ENCODE results near the gene IFNA6. TPM values are rescaled to one million over a fixed set of nuclear protein-coding genes. Genes with fewer than 3 reads are reported as not detected.
A peak's percentile ranks its signal among the peaks of the same experiment; 100 is the strongest.

The IFNA6 gene
- total RNA-seq, 2 experiments from 2014 or later = not detected

- intact Hi-C loops (cut with DNase I, micrococcal nuclease) = no loop called here
- H3K27ac ChIP-seq (ENCODE audit: low read depth in 1 of 2, low read length in 2 of 2) = peak overlapping the region in 1 of 2 donors; percentile 45
Observed at GRCh38 chr9:21357479-21358460, 7.1 kb upstream of the IFNA6 start.

GRCh38 chr9:21348430-21348970 is 2.2 kb downstream of the IFNA6 start:
- ATAC-seq (ENCODE audit: poor library complexity) (no peak), DNase-seq (no peak)
- H3K9me3 ChIP-seq (ENCODE audit: control insufficient read depth in 1 of 2, insufficient read depth in 1 of 2, low read length in 2 of 2) = no peaks in the 10 kb centered on the region
- H3K36me3 ChIP-seq (ENCODE audit: insufficient read depth, low read length) = no peaks in the 10 kb centered on the region
- H3K4me3 ChIP-seq (ENCODE audit: low read length) = no peak overlapping the region
- Mint-ChIP-seq H3K9me3 (peaks cover 2% of the 10 kb centered on the region), H3K4me1 (ENCODE audit: low read depth) (no peaks in the 10 kb centered on the region), H3K27ac (no peak overlapping the region), H3K27me3 (peaks cover 38% of the 10 kb centered on the region), H3K36me3 (ENCODE audit: low read depth) (no peaks in the 10 kb centered on the region), H3K4me3 (no peak overlapping the region)
- H3K27ac ChIP-seq (ENCODE audit: low read depth in 1 of 2, low read length in 2 of 2) = no peak overlapping the region
- no peaks in the 10 kb centered on the region for H3K4me1 ChIP-seq (ENCODE audit: insufficient read depth, low read length)
- TF ChIP-seq CTCF (IDR thresholded peaks at IDR 0.05) = no peak
- ChIA-PET POLR2A (interaction anchor here (2.2 kb wide), 1 partner anchor 14 kb away, joined by 11 read pairs; the partner anchor contains the start of gene KLHL9), CTCF (no interaction called here)
- intact Hi-C loops (cut with DNase I, micrococcal nuclease) = no loop called here
- H3K27me3 ChIP-seq (ENCODE audit: control insufficient read depth in 1 of 2, insufficient read depth in 2 of 2, low read length in 2 of 2) = peaks cover 6% of the 10 kb centered on the region in 2 experiments

More at GRCh38 chr9:21357479-21358460, 7.1 kb upstream of the IFNA6 start:
- Histone ChIP-seq H3K36me3 (ENCODE audit: insufficient read depth, low read length) (no peaks in the 10 kb centered on the region), H3K27me3 (ENCODE audit: control insufficient read depth in 1 of 2, insufficient read depth in 2 of 2, low read length in 2 of 2) (no peaks in the 10 kb centered on the region), H3K4me1 (ENCODE audit: insufficient read depth, low read length) (peaks cover 9% of the 10 kb centered on the region), H3K4me3 (ENCODE audit: low read length) (peak overlapping the region; percentile 26), H3K9me3 (ENCODE audit: control insufficient read depth in 1 of 2, insufficient read depth in 1 of 2, low read length in 2 of 2) (no peaks in the 10 kb centered on the region)
- ChIA-PET CTCF (no interaction called here), POLR2A (interaction anchor here (0.8 to 1.7 kb wide), 5 partner anchors 23 to 445 kb away, joined by 3 to 4 read pairs (median 4); partner anchors contain the start of genes KLHL9 and MTAP)
- DNase-seq (peak in 3 of 14 experiments; percentile 28 to 49 (median 35)), ATAC-seq (ENCODE audit: poor library complexity) (peak; percentile 72)
- peaks cover 2% of the 10 kb centered on the region for H3K9me3 Mint-ChIP-seq
- peaks cover 21% of the 10 kb centered on the region for H3K4me1 Mint-ChIP-seq (ENCODE audit: low read depth)
- peaks cover 9% of the 10 kb centered on the region for H3K27me3 Mint-ChIP-seq
- TF ChIP-seq CTCF (IDR thresholded peaks at IDR 0.05) = no peak
- no peaks in the 10 kb centered on the region for H3K36me3 Mint-ChIP-seq (ENCODE audit: low read depth)
- H3K27ac Mint-ChIP-seq = peak overlapping the region; percentile 83
- peak overlapping the region; percentile 74 for H3K4me3 Mint-ChIP-seq

GRCh38 chr9:21340735-21341134 is 10.0 kb downstream of the IFNA6 start:
- peaks cover 13% of the 10 kb centered on the region for H3K4me1 Mint-ChIP-seq (ENCODE audit: low read depth)
- POLR2A ChIA-PET = no interaction called here

More at GRCh38 chr9:21340735-21341134, 10.0 kb downstream of the IFNA6 start:
- Histone ChIP-seq H3K4me1 (ENCODE audit: insufficient read depth, low read length) (no peaks in the 10 kb centered on the region), H3K9me3 (ENCODE audit: control insufficient read depth in 1 of 2, insufficient read depth in 1 of 2, low read length in 2 of 2) (no peaks in the 10 kb centered on the region), H3K4me3 (ENCODE audit: low read length) (no peak overlapping the region), H3K27ac (ENCODE audit: low read depth in 1 of 2, low read length in 2 of 2) (no peak overlapping the region), H3K36me3 (ENCODE audit: insufficient read depth, low read length) (no peaks in the 10 kb centered on the region), H3K27me3 (ENCODE audit: control insufficient read depth in 1 of 2, insufficient read depth in 2 of 2, low read length in 2 of 2) (no peaks in the 10 kb centered on the region)
- peaks cover 4% of the 10 kb centered on the region for H3K36me3 Mint-ChIP-seq (ENCODE audit: low read depth)
- CTCF ChIA-PET = interaction anchor here (1.2 to 1.4 kb wide), 2 partner anchors 14 to 94 kb away, joined by 3 to 4 read pairs; no protein-coding TSS in a partner anchor
- H3K27ac Mint-ChIP-seq = no peak overlapping the region
- peaks cover 40% of the 10 kb centered on the region for H3K27me3 Mint-ChIP-seq
- no peak overlapping the region for H3K4me3 Mint-ChIP-seq
- no peak for DNase-seq
- peaks cover 2% of the 10 kb centered on the region for H3K9me3 Mint-ChIP-seq
- intact Hi-C loops (cut with DNase I, micrococcal nuclease) = no loop called here
- ATAC-seq (ENCODE audit: poor library complexity) = no peak
- no peak for TF ChIP-seq CTCF (IDR thresholded peaks at IDR 0.05)
